Erythroblast (primary cell): ENCODE data around the gene TIE1.

Experiments used
- GATA1 ChIP-seq: IDR thresholded peaks from 2 replicates; pipeline ENCODE4 v1.6.1; 2011; ENCODE audit warnings: low read depth, mild to moderate bottlenecking, control low read depth, low read length, moderate library complexity
- POLR2A ChIP-seq: IDR thresholded peaks from 2 replicates; pipeline ENCODE4 v1.6.1; 2011; ENCODE audit warnings: mild to moderate bottlenecking, low read length

DNA sequence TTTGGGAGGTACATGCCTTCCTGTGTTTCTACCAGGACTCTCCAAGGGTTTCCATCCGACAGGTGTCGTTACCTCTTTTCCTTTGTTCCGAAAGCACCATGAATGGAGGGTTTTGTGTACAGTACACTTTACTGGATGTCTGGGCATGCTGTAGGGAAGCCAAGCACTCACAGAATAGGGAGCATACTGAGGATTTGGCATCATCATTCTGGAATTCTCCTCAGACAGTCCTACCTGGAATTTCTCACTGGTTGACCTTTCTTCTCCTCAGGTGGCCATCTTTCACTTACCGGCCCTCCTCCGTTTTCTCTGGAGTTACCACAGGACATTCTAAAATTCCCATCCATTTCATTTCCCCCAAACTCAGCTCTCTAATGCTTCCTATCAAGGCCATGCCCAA, 30.9 kb downstream of the TIE1 start:
- TF ChIP-seq POLR2A, result no peak
- TF ChIP-seq GATA1, result no peak
